Right atrium auricular region (tissue), 2 donors: Measurements from ENCODE around the gene ZBTB7C. TPM values are rescaled to one million over a fixed set of nuclear protein-coding genes. Genes with fewer than 3 reads are reported as not detected.

Experiments used
- DNase-seq: peaks from one replicate; pipeline ENCODE4 v3.0.0-alpha.2; 2019; ENCODE audit warnings: low spot score
- H3K27ac ChIP-seq, 2 donors: fragments of 200-600 bp; sonication (generic); 1 replicate in 1 of 2; 2 replicates in 1 of 2; pipeline ENCODE4 v1.5.1; 2016 to 2019
- H3K27me3 ChIP-seq, 2 donors: fragments of 200-600 bp; sonication (generic); one replicate each; pipeline versions ENCODE4 v1.5.1 to v1.6.0; 2017 to 2019
- H3K36me3 ChIP-seq: fragments of 200-600 bp; sonication (generic); one replicate; pipeline ENCODE4 v1.5.1; 2016
- H3K4me1 ChIP-seq, 2 donors: fragments of 200-600 bp; sonication (generic); one replicate each; pipeline versions ENCODE4 v1.5.1 to v1.6.0; 2017 to 2019
- H3K4me3 ChIP-seq, 2 donors: fragments of 200-600 bp; sonication (generic); 1 replicate in 1 of 2; 2 replicates in 1 of 2; pipeline ENCODE4 v1.5.1; 2017 to 2019; ENCODE audit warnings: mild to moderate bottlenecking in 1 of 2, moderate library complexity in 1 of 2
- H3K9me3 ChIP-seq, 2 donors: fragments of 200-600 bp; sonication (generic); one replicate each; pipeline ENCODE4 v1.5.1; 2019
- total RNA-seq, 2 donors: library from RNA; depleted of rRNA; stranded (reverse); fragments of >200 nt; gene quantifications; one replicate each; pipeline ENCODE4 v1.1.0, GENCODE V29; 2016
- TF ChIP-seq, protein P1 (sequence below), 2 donors: fragments of 200-600 bp; sonication (generic); IDR thresholded peaks; one replicate each; pipeline ENCODE4 v1.5.1; 2019; ENCODE audit warnings: antibody characterized with exemption in 2 of 2

ZBTB7C gene
- total RNA-seq, 2 donors from 2014 or later: 1.8 to 7.7 TPM

DNA sequence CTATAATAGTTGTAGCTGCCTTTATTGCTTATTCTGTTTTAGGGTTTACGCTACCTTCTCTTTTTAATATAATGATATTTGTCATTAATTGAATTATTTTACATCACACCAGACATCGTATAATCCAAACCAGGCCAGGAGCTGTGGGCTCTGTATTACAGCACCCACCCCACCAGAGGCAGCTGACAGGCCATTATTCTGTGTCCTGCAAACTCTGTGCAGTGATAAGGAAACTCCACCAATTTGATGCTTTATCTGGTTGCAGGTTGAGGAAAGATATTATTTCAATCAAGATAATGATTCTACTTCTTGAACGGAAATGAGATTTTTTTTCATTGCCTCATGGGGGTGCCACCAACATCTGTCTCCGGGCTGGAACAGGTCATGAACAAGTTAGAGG is 227.3 kb downstream of the ZBTB7C start:
- Histone ChIP-seq H3K27me3 (no peaks in the 10 kb centered on the region), H3K4me3 (no peak overlapping the region), H3K4me1 (peaks cover 0 to 12% of the 10 kb centered on the region in 2 donors), H3K9me3 (no peaks in the 10 kb centered on the region), H3K27ac (no peak overlapping the region), H3K36me3 (no peaks in the 10 kb centered on the region)
- DNase-seq: no peak
- TF ChIP-seq, protein P1, sequence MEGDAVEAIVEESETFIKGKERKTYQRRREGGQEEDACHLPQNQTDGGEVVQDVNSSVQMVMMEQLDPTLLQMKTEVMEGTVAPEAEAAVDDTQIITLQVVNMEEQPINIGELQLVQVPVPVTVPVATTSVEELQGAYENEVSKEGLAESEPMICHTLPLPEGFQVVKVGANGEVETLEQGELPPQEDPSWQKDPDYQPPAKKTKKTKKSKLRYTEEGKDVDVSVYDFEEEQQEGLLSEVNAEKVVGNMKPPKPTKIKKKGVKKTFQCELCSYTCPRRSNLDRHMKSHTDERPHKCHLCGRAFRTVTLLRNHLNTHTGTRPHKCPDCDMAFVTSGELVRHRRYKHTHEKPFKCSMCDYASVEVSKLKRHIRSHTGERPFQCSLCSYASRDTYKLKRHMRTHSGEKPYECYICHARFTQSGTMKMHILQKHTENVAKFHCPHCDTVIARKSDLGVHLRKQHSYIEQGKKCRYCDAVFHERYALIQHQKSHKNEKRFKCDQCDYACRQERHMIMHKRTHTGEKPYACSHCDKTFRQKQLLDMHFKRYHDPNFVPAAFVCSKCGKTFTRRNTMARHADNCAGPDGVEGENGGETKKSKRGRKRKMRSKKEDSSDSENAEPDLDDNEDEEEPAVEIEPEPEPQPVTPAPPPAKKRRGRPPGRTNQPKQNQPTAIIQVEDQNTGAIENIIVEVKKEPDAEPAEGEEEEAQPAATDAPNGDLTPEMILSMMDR (IDR thresholded peaks at IDR 0.05): no peak

DNA sequence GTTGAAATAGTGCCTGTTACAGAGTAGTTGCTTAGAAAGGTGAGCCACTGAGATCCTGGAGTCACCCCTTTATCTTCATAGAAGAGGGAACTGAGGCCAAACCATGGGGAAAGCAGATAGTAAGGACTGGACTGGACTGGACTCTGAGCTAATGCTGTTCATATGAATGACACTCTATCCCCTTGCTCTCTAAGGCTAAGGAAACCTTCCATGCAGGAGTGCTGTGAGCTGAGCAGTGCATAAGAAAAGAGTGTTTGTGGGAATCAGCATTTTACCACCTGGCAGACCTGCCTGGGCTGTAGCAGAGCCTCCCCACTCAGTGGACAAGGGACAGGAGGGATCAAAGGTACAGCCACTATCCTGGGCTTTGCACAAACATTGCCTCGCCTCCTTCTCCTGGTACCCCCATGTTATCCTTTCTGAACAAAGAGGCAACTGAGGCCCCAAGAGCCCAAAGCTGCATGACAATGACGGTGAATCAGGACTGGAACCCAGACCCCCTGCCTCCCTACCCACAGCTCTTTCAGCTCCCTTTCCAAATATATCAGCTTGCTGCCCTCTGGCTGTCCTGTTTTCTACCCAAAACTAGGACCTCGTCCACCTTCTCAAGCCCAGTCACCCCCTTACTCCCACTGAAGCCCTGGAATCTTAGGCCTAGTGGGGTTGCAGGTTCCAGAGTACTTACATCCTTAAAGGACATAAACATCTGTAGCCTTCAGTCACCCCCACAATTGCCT is 227.9 kb downstream of the ZBTB7C start:
- no peak overlapping the region for H3K4me3 ChIP-seq
- peaks cover 0 to 6% of the 10 kb centered on the region in 2 donors for H3K4me1 ChIP-seq
- TF ChIP-seq, protein P1 (IDR thresholded peaks at IDR 0.05): no peak
- H3K36me3 ChIP-seq: no peaks in the 10 kb centered on the region
- no peaks in the 10 kb centered on the region for H3K27me3 ChIP-seq
- H3K9me3 ChIP-seq: no peaks in the 10 kb centered on the region
- DNase-seq: no peak
- no peak overlapping the region for H3K27ac ChIP-seq

DNA sequence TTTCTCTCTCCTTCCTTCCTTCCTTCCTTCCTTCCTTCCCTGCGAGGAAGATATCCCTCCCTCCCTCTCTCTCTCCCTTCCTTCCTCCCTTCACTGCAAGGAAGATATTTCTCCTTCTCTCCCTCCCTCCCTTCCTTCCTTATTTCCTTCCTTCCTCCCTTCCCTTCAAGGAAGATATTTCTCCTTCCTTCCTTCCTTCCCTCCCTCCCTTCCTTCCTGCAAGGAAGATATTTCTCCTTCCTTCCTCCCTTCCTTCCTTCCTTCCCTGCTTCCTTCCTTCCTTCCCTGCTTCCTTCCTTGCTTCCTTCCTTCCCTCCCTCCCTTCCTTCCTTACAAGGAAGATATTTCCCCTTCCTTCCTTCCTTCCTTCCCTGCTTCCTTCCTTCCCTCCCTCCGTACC is 229.5 kb downstream of the ZBTB7C start:
- Histone ChIP-seq H3K36me3 (no peaks in the 10 kb centered on the region), H3K4me1 (no peaks in the 10 kb centered on the region), H3K27ac (no peak overlapping the region), H3K4me3 (no peak overlapping the region), H3K9me3 (no peaks in the 10 kb centered on the region), H3K27me3 (no peaks in the 10 kb centered on the region)
- no peak for DNase-seq
- TF ChIP-seq, protein P1 (IDR thresholded peaks at IDR 0.05): no peak

DNA sequence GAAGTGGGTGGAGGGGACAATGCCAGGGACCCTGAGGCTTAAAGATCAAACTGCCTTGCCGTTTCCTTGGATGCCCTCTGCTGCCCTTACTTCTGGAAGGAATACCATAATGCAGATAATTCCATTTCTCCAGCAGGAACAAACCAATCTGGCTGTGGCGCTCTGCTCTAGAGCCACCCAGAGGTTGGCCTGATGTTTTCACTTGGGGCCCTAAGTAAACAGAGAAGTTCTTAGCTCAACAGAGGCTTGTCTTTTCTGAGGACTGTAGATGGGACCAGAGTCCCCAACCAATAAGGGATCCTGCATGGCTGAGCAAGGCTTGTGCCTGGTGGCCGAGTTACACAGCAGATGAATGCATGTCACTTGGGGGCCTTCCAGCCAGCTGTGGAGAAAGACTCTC is 230.2 kb downstream of the ZBTB7C start:
- Histone ChIP-seq H3K9me3 (no peaks in the 10 kb centered on the region), H3K4me3 (no peak overlapping the region), H3K27ac (no peak overlapping the region), H3K27me3 (no peaks in the 10 kb centered on the region), H3K36me3 (no peaks in the 10 kb centered on the region), H3K4me1 (no peaks in the 10 kb centered on the region)
- no peak for DNase-seq
- TF ChIP-seq, protein P1 (IDR thresholded peaks at IDR 0.05): no peak

DNA sequence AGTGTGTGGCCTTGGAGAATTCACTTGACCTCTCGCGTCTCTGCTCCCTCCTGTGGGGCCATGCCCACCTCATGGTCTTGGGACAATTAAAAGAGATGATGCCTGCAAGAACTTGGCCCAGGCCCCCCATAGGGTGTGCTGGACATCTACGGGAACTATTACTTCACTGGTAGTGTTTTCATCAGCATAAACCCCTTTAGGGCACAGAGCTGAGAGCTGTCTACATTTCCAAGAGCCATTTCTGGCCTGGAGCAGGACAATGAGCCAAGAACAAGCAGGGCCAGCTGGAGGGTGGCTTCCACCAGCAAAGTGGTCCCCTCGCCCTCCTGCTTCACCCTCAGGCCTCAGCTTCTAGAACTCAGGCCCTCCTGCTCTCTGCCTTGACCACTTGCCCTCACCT is 232.3 kb downstream of the ZBTB7C start:
- Histone ChIP-seq H3K4me3 (no peak overlapping the region), H3K9me3 (no peaks in the 10 kb centered on the region), H3K27me3 (no peaks in the 10 kb centered on the region), H3K36me3 (no peaks in the 10 kb centered on the region), H3K27ac (no peak overlapping the region), H3K4me1 (no peaks in the 10 kb centered on the region)
- TF ChIP-seq, protein P1 (IDR thresholded peaks at IDR 0.05): no peak
- DNase-seq: no peak

DNA sequence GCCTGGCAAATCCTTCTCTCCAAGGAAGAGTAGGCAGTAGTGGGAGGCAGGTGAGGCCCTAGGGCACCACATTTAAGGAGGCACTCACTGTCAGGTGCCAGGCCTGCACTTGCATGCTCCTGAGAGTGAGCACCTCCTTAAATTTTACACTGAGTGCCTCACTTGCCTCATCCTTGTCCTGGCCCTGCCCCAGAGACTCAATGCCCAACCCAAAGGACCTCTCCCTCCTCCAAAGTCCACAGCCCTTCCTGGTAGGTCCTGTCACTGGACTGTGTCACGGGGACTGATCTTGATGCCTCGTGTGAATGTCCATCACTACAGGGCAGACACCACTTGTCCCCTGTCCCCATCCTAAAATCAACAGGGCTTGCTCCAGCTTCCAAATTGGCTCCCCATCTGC is 235.6 kb downstream of the ZBTB7C start:
- Histone ChIP-seq H3K9me3 (no peaks in the 10 kb centered on the region), H3K27ac (no peak overlapping the region), H3K4me3 (no peak overlapping the region), H3K4me1 (peaks cover 0 to 2% of the 10 kb centered on the region in 2 donors), H3K36me3 (no peaks in the 10 kb centered on the region), H3K27me3 (no peaks in the 10 kb centered on the region)
- TF ChIP-seq, protein P1 (IDR thresholded peaks at IDR 0.05): no peak
- DNase-seq: no peak
